Activated CD4-positive, alpha-beta T cell treated with anti-CD3 and anti-CD28 coated beads for 1 hour (primary cell): ENCODE results near the gene MGMT.

ENCODE experiments used
- DNase-seq: peaks from one replicate; pipeline ENCODE4 v3.0.0-alpha.2; 2020

MGMT gene

DNA sequence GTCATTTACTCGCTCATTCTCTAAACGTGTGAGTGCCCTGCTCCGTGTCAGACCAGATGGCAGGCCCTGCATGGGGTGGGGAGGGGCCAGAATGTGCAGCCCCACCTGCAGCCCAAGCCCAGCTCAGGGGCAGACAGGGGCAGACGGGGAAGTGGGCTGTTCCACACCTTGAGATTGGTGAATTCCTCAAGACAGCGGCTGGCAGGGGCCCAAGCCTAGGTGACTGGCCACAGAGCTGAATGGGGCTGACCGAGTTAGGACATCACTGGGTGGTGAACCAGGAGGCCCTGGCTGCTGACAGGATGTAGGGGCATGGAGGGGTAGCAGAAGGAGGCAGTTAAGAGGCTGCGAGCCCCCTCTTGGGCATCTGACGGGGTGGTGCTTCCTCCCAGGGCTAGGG, 79.1 kb downstream of the MGMT start:
- no peak for DNase-seq

DNA sequence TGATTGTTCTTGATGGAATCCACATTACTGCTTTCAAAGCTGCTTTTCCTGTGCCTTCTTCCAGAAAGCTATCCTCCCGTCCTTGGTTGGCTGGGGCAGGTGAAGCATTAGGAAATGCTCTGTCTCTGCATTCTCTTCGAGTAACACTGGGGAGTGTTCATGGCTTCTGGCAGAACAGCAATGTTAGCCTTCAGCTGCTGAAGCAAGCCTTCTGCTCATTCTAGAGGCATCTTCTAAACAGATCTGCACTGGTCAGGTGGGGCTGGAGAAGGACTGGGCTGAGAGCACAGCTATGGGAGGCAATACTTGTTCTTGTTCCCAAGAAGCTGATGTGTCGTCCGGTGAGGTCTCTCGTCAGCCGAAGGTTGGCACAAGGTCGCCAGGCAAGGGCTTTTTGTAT, 80.6 kb downstream of the MGMT start:
- no peak for DNase-seq

DNA sequence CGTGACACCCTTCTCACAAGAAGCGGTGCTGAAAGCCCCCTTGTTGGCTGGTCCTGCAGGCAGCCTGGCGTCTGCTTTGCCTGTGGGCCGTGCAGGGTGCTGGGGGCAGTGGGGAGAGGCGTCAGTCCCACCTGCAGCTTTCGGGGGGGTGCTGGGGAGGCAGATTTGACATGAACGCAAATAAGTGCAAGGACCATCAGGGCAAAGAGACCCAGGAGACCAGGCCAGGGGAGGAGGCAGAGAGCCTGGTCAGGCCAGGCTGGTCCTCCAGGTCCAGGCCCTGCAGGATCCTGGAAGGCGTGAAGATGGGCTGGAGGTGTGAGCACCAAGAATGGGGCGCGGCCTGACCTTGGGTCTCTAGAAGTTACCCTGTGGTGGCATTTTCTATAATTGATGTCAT, 81.6 kb downstream of the MGMT start:
- DNase-seq: no peak

DNA sequence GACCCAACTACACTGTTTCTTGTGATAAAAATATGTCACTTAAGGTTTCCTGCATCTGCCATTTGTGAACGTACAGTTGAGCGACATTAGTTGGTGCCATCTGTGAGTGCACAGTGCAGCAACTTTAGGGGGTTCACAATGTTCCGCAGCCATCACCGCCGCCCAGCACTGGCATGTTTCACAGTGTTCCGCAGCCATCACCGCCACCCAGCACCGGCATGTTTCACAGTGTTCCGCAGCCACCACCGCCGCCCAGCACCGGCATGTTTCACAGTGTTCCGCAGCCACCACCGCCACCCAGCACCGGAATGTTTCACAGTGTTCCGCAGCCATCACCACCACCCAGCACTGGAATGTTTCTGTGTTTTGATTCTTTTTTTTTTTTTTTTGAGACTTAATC, 83.0 kb downstream of the MGMT start:
- no peak for DNase-seq

DNA sequence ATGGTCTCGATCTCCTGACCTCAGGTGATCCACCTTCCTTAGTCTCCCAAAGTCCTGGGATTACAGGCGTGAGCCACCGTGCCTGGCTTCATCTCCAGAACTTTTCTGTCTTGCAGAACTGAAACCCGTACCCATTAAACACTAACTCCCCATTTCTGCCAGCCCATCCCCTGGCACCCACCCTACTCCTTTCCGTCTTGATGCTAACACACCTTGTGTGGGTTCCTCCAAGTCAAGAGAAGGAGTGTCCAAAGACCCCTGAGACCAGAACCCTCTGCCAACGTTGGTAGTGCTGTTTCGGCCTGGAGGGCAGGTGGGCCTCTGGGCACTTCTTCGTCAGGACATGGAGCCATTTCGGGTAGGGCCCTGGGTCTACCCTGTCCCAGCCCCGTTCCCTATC, 83.6 kb downstream of the MGMT start:
- DNase-seq: no peak

DNA sequence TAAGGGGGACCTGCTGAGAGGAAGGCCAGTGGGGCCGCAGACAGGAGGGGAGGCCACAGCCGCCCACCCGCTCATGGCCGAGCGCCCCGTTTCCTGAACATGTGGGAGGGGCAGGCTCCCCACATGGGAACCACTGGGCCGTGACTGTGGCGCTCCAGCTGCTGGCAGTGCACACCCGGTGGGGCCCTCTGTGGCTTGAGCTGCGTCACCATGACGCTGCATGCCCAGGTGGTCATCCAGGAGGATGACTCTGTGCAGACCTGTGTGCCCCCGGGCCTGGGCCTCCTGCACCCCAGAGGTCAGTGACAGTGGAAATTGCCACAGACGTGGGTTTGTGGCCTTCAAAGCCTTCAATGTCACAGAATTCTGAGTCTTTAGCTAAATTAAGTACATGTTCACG, 85.1 kb downstream of the MGMT start:
- no peak for DNase-seq

DNA sequence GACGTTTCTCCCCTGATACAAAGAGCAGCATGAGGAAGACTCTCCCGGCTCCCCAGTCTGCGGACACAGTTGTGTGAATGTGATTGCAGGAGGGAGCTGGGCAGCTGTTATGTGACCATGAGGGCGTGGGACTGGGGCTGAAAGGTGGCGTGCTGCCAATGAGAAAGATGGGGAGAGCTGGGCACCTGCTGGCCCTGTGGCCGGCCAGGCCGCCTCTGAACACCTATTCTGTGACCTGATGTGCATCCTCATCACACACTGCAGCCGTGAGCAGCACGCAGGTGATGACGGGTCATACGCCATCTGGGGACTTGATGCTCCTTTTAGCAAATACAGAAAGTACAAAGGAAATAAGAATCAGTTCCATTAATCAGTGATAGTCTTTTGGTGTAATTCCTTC, 86.9 kb downstream of the MGMT start:
- DNase-seq: no peak

DNA sequence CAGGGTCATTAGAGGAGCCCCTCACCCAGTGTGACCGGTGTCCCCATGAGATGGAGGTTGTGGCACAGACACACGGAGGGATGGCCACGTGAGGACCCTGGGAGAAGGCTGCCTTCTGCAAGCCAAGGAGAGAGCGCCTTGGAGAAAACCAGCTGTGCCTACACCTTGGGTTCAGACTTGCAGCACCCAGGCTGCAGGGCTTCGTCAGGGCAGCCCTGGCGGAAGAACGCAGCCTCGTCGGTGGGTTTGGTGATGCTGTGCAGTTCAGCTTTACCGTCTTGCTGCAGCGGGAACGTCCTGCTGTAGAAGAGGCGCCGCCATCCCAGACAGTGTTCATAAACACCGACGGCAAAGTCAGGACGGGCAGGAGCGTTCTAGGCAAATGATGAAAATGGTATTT, 89.3 kb downstream of the MGMT start:
- no peak for DNase-seq

DNA sequence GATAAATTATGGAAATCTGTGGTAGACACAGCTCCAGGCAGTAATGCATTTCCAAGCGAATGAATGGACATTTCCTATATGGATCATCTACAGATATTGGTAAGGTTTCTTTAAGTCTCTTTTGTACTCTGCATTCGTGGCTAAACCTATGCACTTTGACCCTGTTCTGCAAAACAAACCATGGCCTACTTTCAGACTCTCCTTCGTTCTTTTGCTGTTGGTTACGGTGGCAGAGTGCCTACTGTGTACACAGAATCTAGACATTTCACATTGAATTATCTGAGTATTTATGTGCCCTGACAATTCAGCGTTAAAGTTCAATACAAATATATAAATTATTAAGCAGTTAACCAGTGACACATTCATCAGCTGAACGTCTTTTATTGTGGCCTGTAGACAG, 93.3 kb downstream of the MGMT start:
- DNase-seq: no peak

DNA sequence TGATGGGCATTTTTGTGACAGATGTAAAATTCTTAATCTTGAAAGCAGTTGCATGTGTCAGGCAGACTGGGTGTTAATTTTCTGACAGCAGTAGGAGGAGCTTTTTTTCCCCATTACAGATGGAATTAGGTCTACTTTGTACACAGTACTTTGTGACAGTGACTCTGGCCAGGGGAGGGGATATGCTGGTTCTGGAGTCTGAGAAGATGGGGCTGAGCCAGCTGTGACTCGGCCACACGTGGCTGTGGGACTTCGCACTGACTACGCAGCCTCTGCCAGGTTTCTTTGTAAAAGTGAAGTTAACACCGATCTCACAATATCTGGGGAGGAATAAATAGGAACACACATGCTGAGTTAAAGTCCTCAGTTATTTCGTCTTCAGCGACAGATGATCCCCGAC, 95.4 kb downstream of the MGMT start:
- no peak for DNase-seq

DNA sequence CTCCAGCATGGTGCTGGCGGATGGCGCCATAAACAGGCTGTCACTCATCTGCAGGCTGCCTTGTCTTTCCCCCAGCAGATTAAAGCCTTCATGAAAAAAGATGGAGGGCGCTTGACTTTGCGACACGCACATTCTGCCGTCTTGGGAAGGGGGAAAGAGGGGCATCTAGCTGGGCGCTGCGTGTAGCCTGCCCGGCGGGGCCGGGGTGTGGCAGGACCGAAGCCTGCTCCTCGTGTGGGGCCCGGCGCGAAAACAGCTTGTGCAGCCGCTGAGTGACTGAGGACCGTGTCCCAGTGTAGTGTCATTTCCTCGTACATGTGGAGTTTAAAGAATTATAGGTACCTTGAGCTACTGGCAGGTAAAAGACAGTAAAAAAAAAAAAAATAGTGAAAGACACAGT, 97.9 kb downstream of the MGMT start:
- DNase-seq: no peak

DNA sequence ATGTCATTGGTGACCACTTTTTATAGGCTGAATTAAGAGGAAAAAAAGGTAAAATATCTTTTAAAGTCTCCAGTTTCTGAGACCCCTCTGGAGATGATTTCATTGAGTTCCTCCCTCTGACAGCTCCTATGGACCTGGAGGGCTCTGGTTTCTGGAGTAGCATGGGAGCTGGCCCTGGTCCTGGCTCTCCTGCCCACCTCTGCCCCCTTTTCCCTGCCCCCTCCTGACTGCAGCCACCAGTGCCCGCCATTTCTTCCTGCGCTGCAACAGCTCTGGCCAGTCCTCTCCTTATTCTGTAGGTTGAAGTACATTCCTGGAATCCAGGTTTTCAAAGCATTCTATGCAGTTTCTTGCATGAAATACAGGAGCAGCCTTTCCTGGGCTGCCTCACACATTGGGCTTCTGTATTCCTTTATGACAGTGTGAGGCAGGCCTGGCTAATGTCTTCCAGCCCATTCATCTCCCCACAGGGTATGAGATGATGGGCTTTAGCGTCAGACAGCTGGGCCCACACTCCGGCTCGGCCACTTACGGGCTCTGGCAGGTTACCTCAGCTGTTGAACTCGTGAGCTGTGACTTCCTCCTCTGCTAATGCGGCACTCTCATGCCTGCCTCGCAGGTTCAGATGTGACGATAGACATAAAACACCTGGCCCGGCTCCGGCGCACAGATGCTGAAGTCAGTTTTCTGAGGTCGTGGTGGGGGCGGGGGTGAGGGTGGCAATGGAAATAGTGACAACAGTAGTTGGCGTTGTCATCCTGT, 101.7 kb downstream of the MGMT start:
- DNase-seq: no peak

DNA sequence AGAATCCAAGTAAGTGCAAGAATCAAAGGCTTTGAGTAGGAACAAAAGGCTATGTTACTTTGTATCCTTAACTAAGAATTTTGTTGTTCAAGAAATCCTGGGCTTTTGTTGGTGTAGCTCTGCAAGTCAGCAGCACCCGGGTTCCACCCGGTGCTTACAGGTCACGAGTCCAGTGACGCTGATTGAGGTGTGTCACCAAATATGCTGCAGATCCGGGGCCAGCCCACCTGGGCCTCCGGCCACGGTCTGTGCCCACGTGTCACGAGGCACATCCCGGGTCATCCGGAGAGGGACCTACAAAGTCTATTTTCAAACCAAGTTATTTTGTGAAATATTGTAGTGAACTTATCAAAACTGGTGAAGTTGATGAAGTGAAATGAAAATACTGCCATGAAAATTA, 103.1 kb downstream of the MGMT start:
- no peak for DNase-seq

DNA sequence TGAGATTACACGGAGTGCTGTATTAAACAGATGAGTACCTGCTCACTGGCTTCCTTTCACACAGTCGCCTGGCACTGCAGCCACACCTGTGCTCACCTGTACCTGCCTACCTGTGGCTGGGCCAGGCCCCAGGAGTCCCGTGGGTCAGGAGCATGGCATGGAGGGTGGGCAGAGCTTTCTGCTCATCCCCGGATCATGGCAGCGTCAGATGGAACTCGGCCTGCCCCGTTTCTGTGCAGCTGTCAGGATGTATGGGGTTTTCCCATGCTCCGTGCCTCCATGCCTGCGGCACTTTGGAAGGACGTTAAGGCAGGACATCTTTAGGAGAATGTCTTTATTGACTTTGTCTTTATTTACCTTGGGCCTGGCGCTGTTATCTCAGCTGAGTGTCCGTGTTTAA, 112.2 kb downstream of the MGMT start:
- no peak for DNase-seq

DNA sequence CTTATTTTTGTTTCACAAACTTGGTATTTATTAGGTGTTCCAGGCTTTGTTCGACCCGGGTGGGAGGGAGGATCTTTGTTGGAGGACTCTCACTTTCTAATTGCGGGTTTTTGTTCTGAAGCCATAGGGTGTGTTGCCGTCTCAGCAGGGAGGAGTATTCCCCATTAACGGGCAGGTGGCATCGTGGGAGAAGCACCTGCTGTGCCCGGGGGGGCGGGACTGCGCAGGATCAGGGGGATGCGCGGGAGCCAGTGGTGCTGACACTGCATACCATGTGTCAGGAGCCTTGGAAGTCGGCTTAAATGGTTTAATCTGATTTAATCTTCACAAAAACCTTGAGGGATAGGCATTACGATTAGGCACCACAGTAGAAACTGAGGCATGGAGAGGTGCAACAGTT, 113.0 kb downstream of the MGMT start:
- no peak for DNase-seq

DNA sequence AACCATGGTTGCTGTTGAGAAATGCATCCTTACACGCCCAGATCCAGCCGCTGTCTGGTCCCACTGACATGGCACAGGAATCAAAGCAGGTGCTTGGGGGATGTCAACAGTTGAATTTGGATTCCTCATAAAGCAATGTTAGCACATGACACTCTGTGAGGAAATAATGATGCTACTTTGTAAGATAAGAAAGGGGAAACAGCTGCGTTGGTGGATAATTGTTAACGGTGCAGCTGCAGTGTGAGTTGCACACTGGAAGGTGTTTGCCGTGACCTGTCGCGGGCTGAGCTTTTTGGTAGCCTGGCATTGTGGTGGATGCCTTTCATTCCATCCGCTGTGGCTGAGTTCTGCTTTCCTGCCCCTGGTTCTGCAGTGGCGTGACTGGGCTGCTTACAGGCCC, 113.9 kb downstream of the MGMT start:
- no peak for DNase-seq

DNA sequence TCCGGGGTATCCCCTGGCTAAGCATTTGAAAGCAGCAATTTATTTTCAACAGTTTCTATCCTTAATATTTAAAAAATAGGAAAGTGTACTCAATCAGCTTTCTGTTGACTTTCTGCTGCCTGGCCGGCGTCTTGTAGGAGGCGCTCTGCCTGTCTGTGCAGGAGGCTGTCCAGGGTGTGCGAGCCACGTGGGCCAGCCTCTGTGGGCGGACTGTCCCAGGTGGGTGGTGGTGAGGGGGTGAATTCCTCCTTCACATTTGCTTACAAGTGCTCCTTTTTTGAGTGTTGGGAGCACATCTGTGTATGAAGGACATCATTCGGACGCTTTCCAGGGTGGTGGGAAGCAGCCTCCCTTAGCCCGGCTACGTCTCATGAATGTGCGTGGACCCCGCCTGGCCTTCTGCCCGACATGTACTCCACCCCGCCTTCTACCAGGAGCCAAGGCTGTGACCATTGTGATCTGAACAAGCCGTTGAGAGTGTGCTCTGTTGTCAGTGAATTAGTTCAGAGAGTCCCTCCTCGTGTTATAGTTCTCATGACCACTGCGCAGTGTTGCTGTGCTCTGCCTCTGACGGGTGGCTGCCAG, 114.9 kb downstream of the MGMT start:
- DNase-seq: no peak

DNA sequence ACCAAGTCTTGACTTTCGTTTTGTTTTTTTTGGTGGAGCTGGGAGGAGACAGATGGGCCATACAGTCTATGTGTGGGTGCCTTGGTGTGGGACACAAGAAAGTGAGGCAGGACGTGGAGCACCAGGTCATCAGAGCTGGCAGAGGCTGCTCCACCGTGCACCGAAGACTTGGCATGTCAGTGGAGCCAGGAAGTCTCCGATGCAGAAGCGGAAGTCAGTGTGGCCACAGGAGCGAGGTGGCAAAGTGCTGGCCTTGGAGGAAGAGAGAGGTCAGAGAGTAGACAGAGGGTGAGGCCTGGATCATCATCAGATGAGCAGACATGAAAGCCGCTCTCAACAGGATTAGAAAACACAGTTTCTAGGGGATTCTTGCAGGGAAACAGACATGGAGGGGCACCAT, 116.8 kb downstream of the MGMT start:
- no peak for DNase-seq

DNA sequence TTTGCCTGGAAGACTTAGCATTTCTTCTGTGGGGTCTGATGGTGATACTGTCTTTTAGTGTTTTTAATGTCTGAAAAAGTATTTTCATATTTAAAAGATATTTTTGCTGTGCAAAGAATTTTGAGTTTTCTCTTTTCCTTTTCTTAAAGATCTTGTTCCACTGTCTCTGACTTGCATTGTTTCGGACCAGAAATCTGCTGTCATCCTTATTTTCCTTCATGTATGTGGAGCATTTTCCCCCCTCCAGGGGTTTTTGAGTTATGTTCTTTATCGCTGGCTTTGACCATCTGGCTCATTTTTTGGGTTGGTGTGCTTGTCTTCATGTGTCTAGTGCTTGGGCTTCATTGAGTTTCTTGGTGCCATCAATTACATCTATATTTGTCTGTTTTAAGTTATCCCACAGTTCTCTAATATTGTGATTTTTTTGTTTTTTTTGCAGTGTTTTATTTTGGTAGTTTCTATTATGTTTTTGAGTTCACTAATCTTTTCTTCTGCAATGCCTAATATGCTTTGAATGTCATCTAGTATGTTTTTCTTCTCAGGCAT, 119.9 kb downstream of the MGMT start:
- no peak for DNase-seq

DNA sequence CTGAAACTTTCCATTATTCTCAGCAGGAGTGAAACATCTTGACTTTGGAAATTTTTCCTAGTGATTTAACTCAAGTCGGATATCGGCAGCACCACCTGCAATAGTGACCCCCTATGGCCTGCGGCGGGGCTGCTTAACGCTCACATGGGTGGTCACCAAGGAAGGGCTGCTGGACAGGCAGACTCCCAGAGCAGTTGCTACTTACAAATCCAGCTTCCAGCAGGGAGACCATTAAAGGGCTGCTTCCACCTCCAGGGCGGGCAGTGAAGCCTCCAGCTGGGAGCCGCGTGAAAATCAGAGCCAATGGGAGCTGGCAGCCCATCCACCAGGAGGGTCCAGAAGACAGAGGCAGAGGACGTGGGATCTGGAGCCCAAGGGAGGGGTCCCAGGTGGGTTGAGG, 122.5 kb downstream of the MGMT start:
- no peak for DNase-seq

DNA sequence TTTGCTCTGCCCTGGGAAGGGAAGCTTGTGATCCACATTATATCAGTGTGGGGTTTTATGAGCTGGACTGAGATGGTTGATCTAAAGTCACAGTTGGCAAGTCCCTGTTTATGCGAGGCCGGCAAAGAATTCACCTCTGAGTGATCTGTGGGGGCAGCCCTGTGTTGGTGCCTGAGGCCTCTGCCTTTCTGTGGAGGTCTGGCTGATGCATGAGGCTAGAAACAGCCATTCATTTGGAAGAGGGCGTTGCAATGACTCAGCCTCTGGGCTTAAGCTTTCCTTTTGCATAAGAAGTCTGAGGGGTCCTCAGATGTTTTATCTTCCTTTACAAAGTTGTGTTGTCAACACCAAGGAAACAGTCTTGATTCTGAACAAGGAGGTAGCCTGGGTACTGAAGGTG, 126.9 kb downstream of the MGMT start:
- DNase-seq: no peak

DNA sequence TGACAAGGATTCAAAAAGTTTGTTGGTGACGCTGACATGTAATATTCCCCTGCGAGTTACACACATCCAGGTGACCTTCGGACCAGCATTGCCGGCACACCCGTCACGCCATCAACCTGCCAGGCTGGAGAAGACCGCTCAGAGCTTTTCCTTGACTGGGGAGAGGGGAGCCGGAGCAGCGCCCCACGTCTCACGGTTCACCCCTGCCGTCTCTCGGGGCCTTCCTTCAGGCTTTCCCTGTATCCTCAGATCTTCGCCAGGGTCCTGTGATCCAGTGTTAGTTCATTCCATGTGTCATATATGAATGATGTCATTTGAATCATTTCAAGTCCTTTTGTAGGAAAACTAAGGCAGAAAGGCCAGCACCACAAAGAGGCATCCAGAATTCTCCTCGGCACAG, 127.8 kb downstream of the MGMT start:
- DNase-seq: no peak

DNA sequence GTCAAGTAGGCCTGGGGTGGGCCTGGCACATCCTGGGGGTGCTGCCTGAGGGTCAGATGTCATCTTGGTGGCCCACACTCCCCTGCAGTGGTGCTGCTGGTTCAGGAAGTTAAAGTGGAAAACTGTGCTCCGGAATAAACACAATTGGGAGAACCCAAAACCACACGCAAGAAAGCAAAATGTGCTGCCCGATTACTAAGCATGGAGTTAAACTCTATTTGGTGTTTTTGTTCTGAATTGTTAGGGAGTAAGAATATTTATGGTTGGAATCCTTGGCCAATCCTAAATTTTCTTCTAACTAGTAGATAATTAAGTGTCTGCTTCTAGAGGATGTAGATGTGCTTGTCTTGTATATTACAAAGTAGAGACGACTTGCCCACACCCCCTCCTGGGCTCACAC, 131.4 kb downstream of the MGMT start:
- no peak for DNase-seq

DNA sequence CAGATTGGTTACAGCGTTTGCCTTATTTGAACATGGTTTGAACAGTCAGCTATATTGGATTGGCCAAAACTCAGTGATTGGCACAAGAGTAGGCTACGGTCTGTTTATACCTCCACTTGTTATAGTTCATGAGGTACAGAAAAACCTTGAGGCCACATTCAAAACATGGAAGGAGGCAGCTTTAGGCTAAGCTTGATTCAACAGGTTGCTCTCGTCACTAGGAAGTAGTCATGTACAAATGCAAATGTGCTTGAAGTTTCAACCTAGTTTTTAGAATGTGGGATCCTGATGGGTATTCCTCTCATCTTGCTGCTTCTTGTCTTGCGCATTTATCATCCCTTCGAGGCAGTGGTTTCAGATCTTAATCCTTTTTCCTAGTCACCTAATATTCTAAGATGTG, 132.1 kb downstream of the MGMT start:
- DNase-seq: no peak

DNA sequence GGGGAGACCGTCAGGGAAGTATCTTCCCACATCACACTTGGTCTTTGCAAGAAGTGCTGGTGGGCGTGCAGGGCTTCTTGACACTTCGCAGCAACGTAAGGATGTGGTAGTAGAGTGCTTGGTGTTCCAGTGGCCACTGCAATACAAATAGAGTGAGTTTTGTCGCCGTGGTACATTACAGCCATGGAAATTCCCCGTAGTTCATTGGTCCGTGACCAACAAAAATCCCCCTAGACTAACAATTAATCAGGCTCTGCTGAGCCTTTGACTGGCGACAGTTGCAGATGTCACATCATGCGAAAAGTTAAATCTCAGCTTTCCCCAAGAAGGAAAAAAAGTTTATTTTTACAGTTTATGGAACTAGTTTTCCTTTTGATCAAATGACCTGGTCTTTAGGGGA, 134.7 kb downstream of the MGMT start:
- no peak for DNase-seq
